Measurements from ENCODE around the gene NR1D2. TPM values are rescaled to one million over a fixed set of nuclear protein-coding genes. Genes with fewer than 3 reads are reported as not detected.
A peak's percentile ranks its signal among the peaks of the same experiment; 100 is the strongest.

The NR1D2 gene
- total and polyA plus RNA-seq, 4 donors: 6.1 to 35.7 (median 21.2) TPM

GRCh38 chr3:23932571-23932970 lies 12.5 kb upstream of the NR1D2 start:
- H3K27me3 ChIP-seq (ENCODE audit: control insufficient read depth in 3 of 3, insufficient read depth in 3 of 3, low read length in 2 of 3): no peaks in the 10 kb centered on the region
- H3K27ac ChIP-seq (ENCODE audit: low read depth in 1 of 2, low read length in 1 of 2): no peak overlapping the region
- no peak overlapping the region for H3K4me3 ChIP-seq
- TF ChIP-seq, protein P1, sequence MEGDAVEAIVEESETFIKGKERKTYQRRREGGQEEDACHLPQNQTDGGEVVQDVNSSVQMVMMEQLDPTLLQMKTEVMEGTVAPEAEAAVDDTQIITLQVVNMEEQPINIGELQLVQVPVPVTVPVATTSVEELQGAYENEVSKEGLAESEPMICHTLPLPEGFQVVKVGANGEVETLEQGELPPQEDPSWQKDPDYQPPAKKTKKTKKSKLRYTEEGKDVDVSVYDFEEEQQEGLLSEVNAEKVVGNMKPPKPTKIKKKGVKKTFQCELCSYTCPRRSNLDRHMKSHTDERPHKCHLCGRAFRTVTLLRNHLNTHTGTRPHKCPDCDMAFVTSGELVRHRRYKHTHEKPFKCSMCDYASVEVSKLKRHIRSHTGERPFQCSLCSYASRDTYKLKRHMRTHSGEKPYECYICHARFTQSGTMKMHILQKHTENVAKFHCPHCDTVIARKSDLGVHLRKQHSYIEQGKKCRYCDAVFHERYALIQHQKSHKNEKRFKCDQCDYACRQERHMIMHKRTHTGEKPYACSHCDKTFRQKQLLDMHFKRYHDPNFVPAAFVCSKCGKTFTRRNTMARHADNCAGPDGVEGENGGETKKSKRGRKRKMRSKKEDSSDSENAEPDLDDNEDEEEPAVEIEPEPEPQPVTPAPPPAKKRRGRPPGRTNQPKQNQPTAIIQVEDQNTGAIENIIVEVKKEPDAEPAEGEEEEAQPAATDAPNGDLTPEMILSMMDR (IDR thresholded peaks at IDR 0.05; ENCODE audit: control extremely low read depth, extremely low read depth): no peak
- no peaks in the 10 kb centered on the region for H3K4me1 ChIP-seq (ENCODE audit: control insufficient read depth in 5 of 5, insufficient read depth in 5 of 5, low read length in 5 of 5)
- no peak for ATAC-seq (ENCODE audit: insufficient read depth, low FRiP score)
- H3K36me3 ChIP-seq (ENCODE audit: control insufficient read depth in 4 of 4, insufficient read depth in 4 of 4, low read length in 4 of 4): no peaks in the 10 kb centered on the region
- WGBS, 2 donors: 35 to 69% methylated on average over 4 of the region's 4 CpGs
- H3K9ac ChIP-seq (ENCODE audit: insufficient read depth in 1 of 2, low read length in 2 of 2): no peak overlapping the region
- no peaks in the 10 kb centered on the region for H3K9me3 ChIP-seq (ENCODE audit: control insufficient read depth in 4 of 4, insufficient read depth in 3 of 4, low read length in 3 of 4)
- DNase-seq: no peak

DNA sequence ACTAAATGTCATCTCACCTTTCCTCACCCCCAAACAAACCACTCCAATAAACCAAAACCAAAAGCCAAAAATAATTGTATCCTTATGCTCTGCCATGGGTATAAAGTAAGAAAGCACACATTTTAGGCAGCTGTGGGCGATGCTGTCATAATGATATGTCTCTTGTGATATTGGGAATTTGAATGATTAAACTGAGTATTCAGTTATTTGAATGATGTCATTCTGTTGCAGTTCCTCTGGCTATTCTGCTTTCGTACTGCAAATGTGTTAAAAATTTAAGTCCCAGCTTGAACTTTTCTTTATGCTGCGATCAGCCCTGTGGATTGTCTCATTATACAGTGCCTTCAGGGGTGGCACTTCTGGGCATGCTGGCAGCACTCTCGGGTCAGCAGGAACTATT lies 10.8 kb upstream of the NR1D2 start:
- Histone ChIP-seq H3K36me3 (ENCODE audit: control insufficient read depth in 4 of 4, insufficient read depth in 4 of 4, low read length in 4 of 4) (no peaks in the 10 kb centered on the region), H3K9ac (ENCODE audit: insufficient read depth in 1 of 2, low read length in 2 of 2) (no peak overlapping the region), H3K4me1 (ENCODE audit: control insufficient read depth in 5 of 5, insufficient read depth in 5 of 5, low read length in 5 of 5) (no peaks in the 10 kb centered on the region), H3K4me3 (no peak overlapping the region), H3K27ac (ENCODE audit: low read depth in 1 of 2, low read length in 1 of 2) (no peak overlapping the region), H3K27me3 (ENCODE audit: control insufficient read depth in 3 of 3, insufficient read depth in 3 of 3, low read length in 2 of 3) (no peaks in the 10 kb centered on the region), H3K9me3 (ENCODE audit: control insufficient read depth in 4 of 4, insufficient read depth in 3 of 4, low read length in 3 of 4) (peaks cover 0 to 3% (median 1%) of the 10 kb centered on the region in 4 donors)
- WGBS, 2 donors: 68 to 71% methylated on average over 4 of the region's 4 CpGs
- no peak for ATAC-seq (ENCODE audit: insufficient read depth, low FRiP score)
- no peak for DNase-seq
- TF ChIP-seq, protein P1 (IDR thresholded peaks at IDR 0.05; ENCODE audit: control extremely low read depth, extremely low read depth): no peak

- Histone ChIP-seq H3K36me3 (ENCODE audit: control insufficient read depth in 4 of 4, insufficient read depth in 4 of 4, low read length in 4 of 4) (no peaks in the 10 kb centered on the region), H3K4me1 (ENCODE audit: control insufficient read depth in 5 of 5, insufficient read depth in 5 of 5, low read length in 5 of 5) (no peaks in the 10 kb centered on the region), H3K4me3 (no peak overlapping the region), H3K9me3 (ENCODE audit: control insufficient read depth in 4 of 4, insufficient read depth in 3 of 4, low read length in 3 of 4) (peaks cover 0 to 3% (median 1%) of the 10 kb centered on the region in 4 donors), H3K27me3 (ENCODE audit: control insufficient read depth in 3 of 3, insufficient read depth in 3 of 3, low read length in 2 of 3) (no peaks in the 10 kb centered on the region), H3K27ac (ENCODE audit: low read depth in 1 of 2, low read length in 1 of 2) (no peak overlapping the region), H3K9ac (ENCODE audit: insufficient read depth in 1 of 2, low read length in 2 of 2) (no peak overlapping the region)
- 59 to 86% methylated on average over 1 of the region's 1 CpG for WGBS, 2 donors
- TF ChIP-seq, protein P1 (IDR thresholded peaks at IDR 0.05; ENCODE audit: control extremely low read depth, extremely low read depth): no peak
- no peak for DNase-seq
- ATAC-seq (ENCODE audit: insufficient read depth, low FRiP score): no peak
These were observed 7.8 kb upstream of the NR1D2 start for GRCh38 chr3:23937296-23937695.

DNA sequence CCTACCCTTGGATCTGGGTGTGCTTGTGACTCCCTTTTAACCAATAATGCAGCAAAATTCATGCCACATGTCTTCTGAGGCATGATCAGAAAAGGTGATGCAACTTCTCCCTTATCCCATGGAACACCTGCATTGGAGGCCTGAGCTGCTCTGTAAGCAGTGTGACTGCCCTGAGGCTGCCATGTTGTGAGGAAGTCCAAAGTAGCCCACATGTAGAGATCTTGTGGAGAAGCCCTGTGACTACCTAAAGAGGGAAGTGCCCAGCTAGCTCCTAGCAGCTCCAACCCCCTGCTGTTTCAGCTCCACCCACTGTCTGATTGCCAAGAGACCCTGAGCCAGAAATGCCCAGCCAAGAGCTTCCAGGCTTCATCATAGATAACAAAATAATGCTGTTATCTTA lies 6.4 kb upstream of the NR1D2 start:
- no peaks in the 10 kb centered on the region for H3K27me3 ChIP-seq (ENCODE audit: control insufficient read depth in 3 of 3, insufficient read depth in 3 of 3, low read length in 2 of 3)
- no peak for ATAC-seq (ENCODE audit: insufficient read depth, low FRiP score)
- H3K9me3 ChIP-seq (ENCODE audit: control insufficient read depth in 4 of 4, insufficient read depth in 3 of 4, low read length in 3 of 4): peaks cover 0 to 3% (median 1%) of the 10 kb centered on the region in 4 donors
- H3K36me3 ChIP-seq (ENCODE audit: control insufficient read depth in 4 of 4, insufficient read depth in 4 of 4, low read length in 4 of 4): no peaks in the 10 kb centered on the region
- no peak overlapping the region for H3K27ac ChIP-seq (ENCODE audit: low read depth in 1 of 2, low read length in 1 of 2)
- H3K4me1 ChIP-seq (ENCODE audit: control insufficient read depth in 5 of 5, insufficient read depth in 5 of 5, low read length in 5 of 5): peaks cover 0 to 3% (median 0%) of the 10 kb centered on the region in 5 donors
- H3K9ac ChIP-seq (ENCODE audit: insufficient read depth in 1 of 2, low read length in 2 of 2): no peak overlapping the region
- no peak overlapping the region for H3K4me3 ChIP-seq
- peak in 2 of 3 donors; percentile 55 to 61 for DNase-seq
- TF ChIP-seq, protein P1 (IDR thresholded peaks at IDR 0.05; ENCODE audit: control extremely low read depth, extremely low read depth): no peak
